Dermis microvascular lymphatic vessel endothelial cell (primary cell): ENCODE measurements around the gene PRIM2. TPM values are rescaled to one million over a fixed set of nuclear protein-coding genes. Genes with fewer than 3 reads are reported as not detected.
"Not testable (repeated sequence)": the region's sequence is repeated elsewhere in the genome, so short reads cannot be mapped to it uniquely, and the experiment has no call there.

Source experiments
- DNase-seq, 2 donors: peaks; one replicate each; pipeline versions ENCODE4 v3.0.0 to v3.0.0-alpha.2; 2010; ENCODE audit warnings: low read depth in 2 of 2
- total RNA-seq: library from RNA; depleted of rRNA; stranded (reverse); fragments of >200 nt; gene quantifications from 2 replicates; pipeline ENCODE4 v1.2.1, GENCODE V29; 2014

Gene PRIM2
- total RNA-seq, 1 donor from 2014 or later = 17.1 TPM

DNA sequence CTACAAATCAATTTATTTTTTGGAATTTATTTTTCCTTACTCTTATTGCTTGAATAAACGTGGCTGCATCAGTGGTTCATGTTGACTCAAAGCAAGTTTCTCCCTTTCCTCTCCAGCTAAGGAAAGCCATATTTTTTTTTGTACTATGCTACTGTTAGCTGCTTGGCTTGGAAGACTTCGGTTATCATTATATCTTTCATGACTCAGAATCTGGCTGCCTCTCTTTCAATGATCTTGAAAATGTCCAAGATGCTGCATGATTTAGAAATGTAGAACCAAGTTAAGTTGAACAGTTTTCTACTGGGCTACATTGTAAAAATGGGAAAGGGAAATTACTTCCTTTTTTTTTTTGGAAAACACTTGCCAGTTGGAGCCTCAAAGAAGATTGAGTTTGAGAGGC, 44.9 kb downstream of the PRIM2 start:
- not testable (repeated sequence) for DNase-seq

DNA sequence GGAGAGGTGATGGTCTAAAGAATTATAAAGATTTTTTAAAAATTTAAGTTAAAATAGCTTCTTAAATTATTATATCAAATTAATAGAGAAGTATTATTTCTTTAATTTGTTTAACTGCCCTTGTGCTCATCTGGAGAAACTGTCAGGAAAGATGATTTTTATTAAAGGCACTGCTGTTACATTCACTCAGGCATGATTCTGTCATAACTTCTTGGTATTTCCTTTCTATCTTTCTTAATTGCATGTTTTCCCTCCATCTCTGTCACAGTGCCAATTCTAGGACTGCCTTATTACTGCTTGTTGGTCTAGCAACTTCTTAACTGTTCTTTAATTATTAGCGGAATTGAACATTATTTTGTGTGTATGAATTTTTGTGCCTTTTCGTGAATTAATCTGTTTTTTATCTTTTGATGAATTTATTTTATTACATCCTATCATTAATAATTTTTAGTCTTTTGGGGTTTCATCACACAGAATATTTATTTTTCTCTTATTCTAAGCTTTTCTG, 47.7 kb downstream of the PRIM2 start:
- not testable (repeated sequence) for DNase-seq

- not testable (repeated sequence) for DNase-seq
Observed at GRCh38 chr6:57368965-57369731, 51.7 kb downstream of the PRIM2 start.

DNA sequence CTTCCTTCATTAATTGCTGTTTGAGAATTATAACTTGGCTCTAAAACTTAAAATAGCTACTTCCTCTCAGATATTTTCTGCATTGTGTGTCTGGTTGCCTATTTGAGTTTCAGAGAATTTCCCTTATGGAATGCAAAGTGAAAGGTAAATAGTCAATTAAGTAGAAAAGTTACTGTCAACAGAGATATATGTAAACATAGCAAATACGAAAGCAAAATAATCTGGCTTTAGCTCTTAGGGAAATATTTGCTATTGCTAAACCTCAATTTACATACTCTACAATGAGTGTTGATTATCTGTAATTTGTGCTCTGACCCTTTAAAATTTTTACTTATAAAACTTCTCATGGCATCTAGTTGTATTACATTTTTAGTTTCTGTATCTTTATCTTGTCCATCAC, 54.3 kb downstream of the PRIM2 start:
- DNase-seq = not testable (repeated sequence)

GRCh38 chr6:57374764-57375163, 57.3 kb downstream of the PRIM2 start:
- DNase-seq = not testable (repeated sequence)

- DNase-seq = not testable (repeated sequence)
Observed at GRCh38 chr6:57376083-57376482, 58.7 kb downstream of the PRIM2 start.

DNA sequence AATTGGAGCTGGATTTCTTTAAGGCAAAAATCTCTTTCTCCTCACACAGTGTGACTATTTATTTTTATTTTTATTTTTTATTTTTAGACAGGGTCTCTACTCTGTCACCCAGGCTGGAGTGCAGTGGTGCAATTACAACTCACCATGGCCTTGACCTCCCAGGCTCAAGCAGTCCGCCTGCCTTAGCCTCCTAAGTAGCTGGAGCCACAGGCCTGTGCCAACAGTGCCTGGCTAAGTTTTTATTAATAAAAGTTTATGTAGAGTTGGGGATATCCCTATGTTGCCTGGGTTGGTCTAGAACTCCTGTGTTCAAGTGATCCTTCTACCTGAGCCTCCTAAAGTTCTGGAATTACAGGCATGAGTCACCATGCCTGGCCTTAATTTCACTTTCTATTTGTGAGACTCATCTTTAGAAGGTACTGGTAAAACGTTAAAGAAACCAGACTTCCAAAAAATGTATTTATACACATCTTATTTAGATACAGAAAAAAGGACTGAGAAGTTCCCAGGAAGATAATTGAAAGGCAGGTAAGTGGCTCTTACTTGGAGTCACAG, 71.7 kb downstream of the PRIM2 start:
- not testable (repeated sequence) for DNase-seq

DNA sequence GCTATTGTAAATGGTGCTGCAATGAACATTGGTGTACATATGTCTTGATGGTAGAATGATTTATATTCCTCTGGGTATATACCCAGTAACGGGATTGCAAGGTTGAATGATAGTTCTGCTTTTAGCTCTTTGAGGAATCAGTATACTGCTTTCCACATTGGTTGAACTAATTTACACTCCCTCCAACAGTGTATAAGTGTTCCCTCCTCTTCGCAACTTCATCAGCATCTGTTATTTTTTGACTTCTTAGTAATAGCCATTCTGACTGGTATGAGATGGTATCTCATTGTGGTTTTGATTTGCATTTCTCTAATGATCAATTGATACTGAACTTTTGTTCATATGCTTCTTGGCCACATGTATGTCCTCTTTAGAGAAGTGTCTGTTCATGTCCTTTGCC, 73.4 kb downstream of the PRIM2 start:
- DNase-seq = not testable (repeated sequence)

DNA sequence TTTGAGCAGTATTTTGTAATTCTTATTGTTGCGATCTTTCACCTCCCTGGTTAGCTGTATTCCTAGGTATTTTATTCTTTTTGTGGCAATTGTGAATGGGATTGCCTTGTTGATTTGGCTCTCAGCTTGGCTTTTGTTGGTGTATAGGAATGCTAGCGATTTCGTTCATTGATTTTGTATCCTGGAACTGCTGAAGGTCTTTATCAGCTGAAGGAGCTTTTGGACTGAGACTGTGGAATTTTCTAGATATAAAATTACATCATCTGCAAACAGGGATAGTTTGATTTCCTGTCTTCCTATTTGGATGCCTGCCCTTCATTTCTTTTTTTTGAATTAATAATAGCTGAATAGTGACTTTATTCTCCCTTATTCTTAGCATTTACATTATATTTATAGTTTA, 74.6 kb downstream of the PRIM2 start:
- DNase-seq = not testable (repeated sequence)

DNA sequence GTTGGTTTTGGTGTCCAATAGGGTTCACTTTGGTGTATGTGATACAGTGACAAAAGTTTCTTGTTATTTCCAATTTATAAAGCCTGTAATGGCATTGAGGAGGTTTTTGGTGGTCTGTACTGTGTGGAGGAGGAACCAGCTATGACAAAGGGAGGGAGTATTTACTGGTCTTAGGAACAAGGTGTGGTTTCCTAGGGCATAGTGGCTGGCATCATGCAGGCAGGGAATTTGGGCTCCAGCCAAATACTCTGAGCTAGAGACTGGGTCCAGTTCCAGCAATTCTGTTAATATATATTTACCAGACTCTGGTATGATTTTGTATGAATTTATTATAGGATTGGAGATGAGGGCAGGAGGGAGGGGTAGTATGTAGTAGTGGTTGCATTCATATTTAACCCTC, 101.9 kb downstream of the PRIM2 start:
- DNase-seq = peak in 1 of 2 donors; percentile 18

DNA sequence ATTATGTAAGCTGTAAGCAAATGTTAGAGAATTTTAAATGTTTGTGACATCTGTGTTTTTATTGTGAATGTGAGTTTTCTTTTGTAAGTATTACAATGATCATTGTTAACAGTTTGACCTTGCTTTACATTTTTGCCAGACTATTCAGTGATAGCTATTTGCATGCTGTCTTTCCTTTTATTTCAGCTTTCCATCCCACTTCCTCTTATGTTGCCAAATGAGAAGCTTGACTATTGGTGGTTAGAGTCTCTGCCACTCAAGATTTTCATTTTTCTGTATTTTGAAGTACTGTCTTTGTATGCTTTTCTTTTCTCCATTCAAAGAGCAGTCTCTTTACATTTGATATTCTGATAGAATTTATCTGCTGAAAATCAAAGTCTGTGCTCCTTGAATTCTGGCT, 104.1 kb downstream of the PRIM2 start:
- peak; percentile 21 for DNase-seq

GRCh38 chr6:57423468-57423867, 106.0 kb downstream of the PRIM2 start:
- no peak for DNase-seq

GRCh38 chr6:57431742-57432141, 114.3 kb downstream of the PRIM2 start:
- DNase-seq = not testable (repeated sequence)

DNA sequence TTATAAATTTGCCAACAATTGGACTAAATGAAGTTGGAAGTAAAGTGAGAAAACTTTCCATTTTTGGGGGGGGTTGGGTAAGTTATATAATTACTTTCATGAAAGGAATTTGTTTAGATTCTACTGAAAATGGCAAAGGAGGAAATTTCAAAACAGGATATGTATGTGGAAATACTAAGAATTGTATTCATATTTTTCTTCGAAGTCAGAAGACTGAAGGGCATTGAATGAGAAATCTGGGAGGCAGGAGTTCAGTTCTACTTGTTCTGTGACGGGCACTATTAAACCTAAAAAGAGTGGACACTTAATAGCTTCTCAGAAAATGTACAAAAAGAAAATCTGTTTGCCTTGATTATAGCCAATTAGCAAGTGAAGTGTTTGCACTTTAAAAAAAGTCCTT, 114.7 kb downstream of the PRIM2 start:
- DNase-seq = peak in 1 of 2 donors; percentile 39

GRCh38 chr6:57432919-57433684, 115.7 kb downstream of the PRIM2 start:
- no peak for DNase-seq

DNA sequence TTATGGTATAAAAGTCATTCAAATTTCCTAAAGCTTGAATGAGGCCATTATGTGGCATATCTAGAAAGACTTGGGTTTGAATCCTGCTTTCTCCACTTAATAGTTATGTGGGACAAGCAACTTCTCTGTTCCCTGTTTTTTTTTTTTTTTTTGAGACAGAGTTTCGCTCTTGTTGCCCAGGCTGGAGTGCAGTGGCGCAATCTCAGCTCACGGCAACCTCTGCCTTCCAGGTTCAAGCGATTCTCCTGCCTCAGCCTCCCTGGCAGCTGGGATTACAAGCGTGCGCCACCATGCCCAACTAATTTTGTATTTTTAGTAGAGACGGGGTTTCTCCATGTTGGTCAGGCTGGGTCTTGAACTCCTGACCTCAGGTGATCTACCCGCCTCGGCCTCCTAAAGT, 116.4 kb downstream of the PRIM2 start:
- not testable (repeated sequence) for DNase-seq

DNA sequence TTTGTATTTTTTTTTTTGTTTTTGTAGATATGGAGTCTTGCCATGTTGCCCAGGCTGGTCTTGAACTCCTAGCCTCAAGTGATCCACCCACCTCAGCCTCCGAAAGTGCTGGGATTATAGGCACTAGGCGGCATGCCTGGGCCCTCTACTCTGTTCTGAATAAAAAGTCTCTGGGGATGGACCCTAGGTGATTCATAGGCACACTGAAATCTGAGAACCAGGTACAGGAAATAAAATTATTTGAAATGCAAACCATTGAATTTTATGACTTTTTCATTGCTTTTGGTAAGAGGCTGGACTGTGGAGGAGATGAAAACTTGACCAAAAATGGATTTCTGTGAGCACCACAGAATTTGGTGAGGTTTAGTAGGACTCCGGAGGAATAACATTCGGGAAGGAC, 117.5 kb downstream of the PRIM2 start:
- no peak for DNase-seq

GRCh38 chr6:57435475-57436160, 118.2 kb downstream of the PRIM2 start:
- DNase-seq = no peak

DNA sequence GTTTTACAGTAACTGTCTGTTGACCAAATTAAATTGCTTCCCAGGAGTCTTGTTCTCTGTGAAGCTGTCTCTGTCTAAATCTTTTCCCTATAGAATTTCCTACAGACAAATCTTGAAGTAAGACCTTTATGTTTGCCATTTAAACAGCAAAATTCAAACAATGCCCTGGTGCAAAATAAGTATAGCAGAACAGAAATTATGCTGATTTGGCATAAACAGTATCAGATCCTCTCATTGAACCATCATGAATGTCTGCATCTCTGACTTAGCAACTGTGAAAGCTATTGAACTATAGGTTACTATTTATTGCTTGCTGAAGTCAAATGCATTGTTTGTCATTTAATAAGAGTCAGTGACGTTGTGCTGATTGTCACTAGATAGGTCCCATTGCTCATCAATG, 123.3 kb downstream of the PRIM2 start:
- DNase-seq = not testable (repeated sequence)

GRCh38 chr6:57442133-57442532, 124.7 kb downstream of the PRIM2 start:
- not testable (repeated sequence) for DNase-seq

- not testable (repeated sequence) for DNase-seq
Observed at GRCh38 chr6:57443181-57443580, 125.8 kb downstream of the PRIM2 start.

GRCh38 chr6:57444787-57445186, 127.4 kb downstream of the PRIM2 start:
- not testable (repeated sequence) for DNase-seq
